Measurements from ENCODE around the gene ABCC1. TPM values are rescaled to one million over a fixed set of nuclear protein-coding genes. Genes with fewer than 3 reads are reported as not detected.

ABCC1 gene
- total RNA-seq, 1 donor from 2014 or later, result 33.9 TPM

- ATAC-seq, result no peak
These were observed 100.7 kb downstream of the ABCC1 start for GRCh38 chr16:16050106-16050505.

GRCh38 chr16:16051132-16051531, 101.7 kb downstream of the ABCC1 start:
- no peak for ATAC-seq

- no peak for ATAC-seq
These were observed 103.5 kb downstream of the ABCC1 start for GRCh38 chr16:16052916-16053315.

- ATAC-seq, result no peak
These were observed 107.7 kb downstream of the ABCC1 start for GRCh38 chr16:16057102-16057501.

GRCh38 chr16:16059160-16059559, 109.7 kb downstream of the ABCC1 start:
- ATAC-seq, result no peak

GRCh38 chr16:16059895-16060590, 110.6 kb downstream of the ABCC1 start:
- ATAC-seq, result no peak

GRCh38 chr16:16062023-16062937, 112.9 kb downstream of the ABCC1 start:
- no peak for ATAC-seq

GRCh38 chr16:16063683-16064082, 114.3 kb downstream of the ABCC1 start:
- ATAC-seq, result no peak

- no peak for ATAC-seq
These were observed 115.5 kb downstream of the ABCC1 start for GRCh38 chr16:16064874-16065384.

GRCh38 chr16:16067127-16067526, 117.7 kb downstream of the ABCC1 start:
- no peak for ATAC-seq

- ATAC-seq, result no peak
These were observed 122.3 kb downstream of the ABCC1 start for GRCh38 chr16:16071631-16072244.

GRCh38 chr16:16073001-16073545, 123.7 kb downstream of the ABCC1 start:
- ATAC-seq, result no peak

- ATAC-seq, result no peak
These were observed 124.8 kb downstream of the ABCC1 start for GRCh38 chr16:16073891-16074881.

GRCh38 chr16:16075488-16076422, 126.3 kb downstream of the ABCC1 start:
- peak; percentile 14 for ATAC-seq

GRCh38 chr16:16076423-16076813, 127.0 kb downstream of the ABCC1 start:
- ATAC-seq, result no peak

- no peak for ATAC-seq
These were observed 131.1 kb downstream of the ABCC1 start for GRCh38 chr16:16080465-16081065.

- no peak for ATAC-seq
These were observed 131.7 kb downstream of the ABCC1 start for GRCh38 chr16:16081141-16081540.

- ATAC-seq, result no peak
These were observed 132.8 kb downstream of the ABCC1 start for GRCh38 chr16:16082255-16082654.

GRCh38 chr16:16083421-16084156, 134.2 kb downstream of the ABCC1 start:
- no peak for ATAC-seq
